ENCODE data around the gene UQCRHL.

Gene UQCRHL

DNA sequence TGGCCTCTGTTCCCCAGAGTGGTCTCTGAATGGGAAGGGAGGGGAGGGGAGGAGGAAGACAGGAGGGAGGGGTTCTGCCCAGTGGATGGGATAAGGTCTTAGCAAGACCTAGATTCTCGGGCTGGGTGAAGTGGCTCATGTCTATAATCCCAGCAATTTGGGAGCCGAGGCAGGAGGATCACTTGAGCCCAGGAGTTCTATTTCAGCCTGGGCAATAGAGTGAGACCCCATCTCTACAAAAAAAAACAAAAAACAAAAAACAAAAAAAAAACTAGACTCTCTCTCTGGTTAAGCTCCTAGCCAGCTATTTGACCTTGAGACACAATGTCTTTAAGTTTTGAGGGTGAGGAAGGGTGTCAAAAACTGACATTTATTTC is 11.4 kb downstream of the UQCRHL start:
- DNase-seq: no peak

GRCh38 chr1:15788624-15789301 is 18.7 kb downstream of the UQCRHL start:
- DNase-seq: no peak

- no peak for DNase-seq
Measured at GRCh38 chr1:15786581-15786980, 20.9 kb downstream of the UQCRHL start.

DNA sequence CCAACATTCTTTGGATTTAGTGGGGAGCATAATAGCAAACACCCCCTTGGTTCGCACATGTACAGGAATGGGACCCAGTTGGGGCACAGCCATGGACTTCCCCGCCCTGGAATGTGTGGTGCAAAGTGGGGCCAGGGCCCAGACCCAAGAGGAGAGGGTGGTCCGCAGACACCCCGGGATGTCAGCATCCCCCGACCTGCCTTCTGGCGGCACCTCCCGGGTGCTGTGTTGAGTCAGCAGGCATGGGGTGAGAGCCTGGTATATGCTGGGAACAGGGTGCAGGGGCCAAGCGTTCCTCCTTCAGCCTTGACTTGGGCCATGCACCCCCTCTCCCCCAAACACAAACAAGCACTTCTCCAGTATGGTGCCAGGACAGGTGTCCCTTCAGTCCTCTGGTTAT is 21.8 kb downstream of the UQCRHL start:
- no peak for DNase-seq

GRCh38 chr1:15777909-15778707 is 29.3 kb downstream of the UQCRHL start:
- DNase-seq: no peak

DNA sequence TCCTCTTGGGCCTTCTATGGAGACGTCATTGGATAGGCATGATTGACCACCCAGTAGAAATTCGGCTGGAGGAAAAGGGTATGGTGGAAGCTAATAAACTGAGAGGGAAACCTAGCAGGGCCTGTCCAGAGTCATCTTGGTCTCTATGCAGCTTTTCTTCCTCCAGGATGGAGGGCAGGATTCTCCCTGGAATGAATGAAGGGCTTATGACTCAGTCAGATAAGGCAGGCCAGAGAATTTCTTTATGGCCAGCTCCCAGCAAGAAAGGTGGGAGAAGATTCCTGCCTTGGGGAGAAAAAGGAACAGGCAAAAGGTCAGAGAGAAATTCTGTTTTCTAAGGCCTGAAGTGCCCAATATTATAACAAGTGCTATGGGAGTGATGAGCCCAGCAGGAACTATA is 31.7 kb downstream of the UQCRHL start:
- no peak for DNase-seq

DNA sequence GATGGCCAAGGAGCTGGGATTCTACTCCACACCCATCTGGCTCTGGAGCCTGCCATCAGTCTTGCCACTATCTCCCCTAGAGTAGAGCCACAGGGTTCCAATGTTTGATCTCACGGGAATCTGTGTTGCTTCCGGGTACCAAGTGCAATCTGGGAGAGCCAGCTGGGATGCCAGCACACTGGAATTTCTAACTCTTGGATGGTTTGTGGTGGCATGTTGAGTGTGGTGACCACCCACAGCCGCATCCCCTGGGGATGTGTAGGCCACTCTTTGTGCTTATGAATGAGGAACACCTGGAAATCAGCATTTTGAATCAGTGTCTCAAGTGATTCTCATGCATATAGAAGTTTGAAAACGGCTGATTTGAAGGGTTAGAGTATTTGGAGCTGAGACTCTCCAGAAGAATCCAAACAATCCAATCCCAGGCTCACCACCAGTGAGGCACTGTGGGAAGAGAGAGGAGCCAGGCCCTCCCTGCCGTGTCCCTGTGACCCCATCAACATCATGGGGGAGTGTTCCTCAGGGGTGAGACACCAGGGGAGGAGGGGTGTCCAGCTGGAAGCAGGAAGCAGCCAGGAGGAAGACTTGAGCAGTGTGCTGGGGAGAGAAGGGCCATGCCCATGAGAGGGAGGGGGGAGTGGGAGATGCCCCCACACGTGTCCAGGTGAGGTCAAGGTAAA is 35.5 kb downstream of the UQCRHL start:
- no peak for DNase-seq

DNA sequence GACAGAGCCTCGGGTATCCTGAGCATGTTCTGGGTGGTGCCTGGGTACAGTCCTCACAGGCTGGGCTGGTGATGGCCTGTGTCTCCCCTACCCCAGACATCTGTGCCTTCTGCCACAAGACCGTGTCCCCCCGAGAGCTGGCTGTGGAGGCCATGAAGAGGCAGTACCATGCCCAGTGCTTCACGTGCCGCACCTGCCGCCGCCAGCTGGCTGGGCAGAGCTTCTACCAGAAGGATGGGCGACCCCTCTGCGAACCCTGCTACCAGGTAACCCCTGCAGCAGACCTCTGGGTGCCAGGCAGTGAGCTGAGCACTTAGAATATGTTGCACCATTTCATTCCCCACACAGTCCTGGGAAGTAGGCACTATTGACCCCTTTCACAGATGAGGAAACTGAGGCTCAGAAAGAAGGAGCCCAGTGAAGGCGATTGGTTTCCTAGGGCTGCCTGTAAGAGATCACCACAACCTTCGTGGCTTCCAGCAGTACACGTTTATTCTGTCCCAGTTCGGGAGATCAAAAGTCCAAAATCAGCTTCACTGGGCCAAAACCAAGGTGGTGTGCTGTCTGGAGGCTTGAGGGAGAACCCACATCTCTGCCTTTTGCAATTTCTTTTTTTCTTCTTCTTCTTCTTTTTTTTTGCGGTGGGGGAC is 37.0 kb downstream of the UQCRHL start:
- DNase-seq: no peak

- DNase-seq: no peak
Measured at GRCh38 chr1:15768388-15768787, 39.1 kb downstream of the UQCRHL start.

DNA sequence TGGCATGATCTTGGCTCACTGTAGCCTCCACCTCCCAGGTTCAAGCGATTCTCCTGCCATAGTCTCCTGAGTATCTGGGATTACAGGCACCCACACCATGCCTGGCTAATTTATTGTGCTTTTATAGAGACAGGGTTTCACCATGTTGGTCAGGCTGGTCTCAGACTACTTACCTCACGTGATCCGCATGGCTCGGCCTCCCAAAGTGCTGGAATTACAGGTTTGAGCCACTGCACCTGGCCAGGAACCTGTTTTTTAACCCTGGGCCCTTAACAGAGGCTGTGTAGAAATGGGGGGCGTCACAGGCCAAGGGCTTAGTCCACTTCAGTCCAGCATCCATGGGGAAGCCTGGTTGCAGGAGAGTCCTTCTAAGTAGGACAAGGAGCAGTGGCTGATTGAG is 39.5 kb downstream of the UQCRHL start:
- no peak for DNase-seq

- DNase-seq: no peak
Measured at GRCh38 chr1:15765495-15766194, 41.8 kb downstream of the UQCRHL start.

DNA sequence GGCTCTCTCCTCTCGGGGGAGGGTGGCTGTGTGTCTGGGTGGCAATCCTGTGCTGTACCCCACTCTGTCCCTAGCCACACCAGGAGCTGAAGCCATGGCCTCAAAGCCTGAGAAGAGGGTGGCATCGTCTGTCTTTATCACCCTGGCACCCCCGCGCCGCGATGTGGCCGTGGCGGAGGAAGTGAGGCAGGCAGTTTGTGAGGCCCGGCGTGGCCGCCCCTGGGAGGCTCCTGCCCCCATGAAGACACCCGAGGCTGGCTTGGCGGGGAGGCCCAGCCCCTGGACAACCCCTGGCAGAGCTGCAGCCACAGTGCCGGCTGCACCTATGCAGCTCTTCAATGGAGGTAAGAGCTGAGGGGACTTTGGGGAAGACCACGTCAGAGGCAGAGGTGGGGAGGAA is 42.6 kb downstream of the UQCRHL start:
- no peak for DNase-seq

DNA sequence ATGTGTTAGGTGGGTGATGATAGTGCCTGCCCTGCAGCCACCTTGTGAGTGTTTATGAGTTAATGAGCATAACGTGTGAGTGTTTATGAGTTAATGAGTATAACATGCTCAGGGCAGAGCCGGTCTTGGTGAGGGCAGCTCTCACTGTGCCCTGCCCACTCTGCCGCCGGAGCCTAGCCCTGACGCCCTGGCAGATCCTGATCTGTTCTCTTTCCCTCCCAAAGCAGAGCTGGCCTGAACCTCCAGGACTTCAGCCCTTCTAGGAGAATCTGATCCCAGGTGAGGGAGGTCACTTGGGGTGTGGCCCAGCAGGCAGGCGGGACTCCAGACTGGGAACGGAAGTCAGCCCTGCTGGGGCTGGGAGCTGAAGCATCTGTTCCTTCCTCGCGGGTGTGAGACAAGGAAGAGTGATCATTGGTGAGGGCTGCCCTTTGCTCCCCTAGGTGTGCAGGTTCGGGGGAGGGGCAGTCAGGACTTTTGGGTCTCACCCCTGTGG is 43.1 kb downstream of the UQCRHL start:
- DNase-seq: no peak

DNA sequence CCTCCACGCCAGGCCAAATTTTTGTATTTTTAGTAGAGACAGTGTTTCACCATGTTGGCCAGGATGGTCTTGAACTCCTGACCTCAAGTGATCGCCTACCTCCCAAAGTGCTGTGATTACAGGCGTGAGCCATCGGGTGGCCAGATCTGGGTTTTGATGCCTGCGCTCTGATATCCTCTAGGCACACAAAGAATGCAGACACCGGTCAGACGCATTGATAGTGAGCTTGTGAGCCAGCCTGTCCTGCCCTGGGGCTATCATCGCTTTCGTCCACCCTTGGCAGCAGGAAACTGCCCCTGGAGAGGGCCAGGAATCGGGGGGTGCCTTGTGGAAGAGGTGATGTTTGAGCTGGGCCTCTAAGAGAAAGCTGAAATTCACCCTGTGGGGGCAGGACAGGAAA is 44.9 kb downstream of the UQCRHL start:
- no peak for DNase-seq

- no peak for DNase-seq
Measured at GRCh38 chr1:15761366-15762128, 45.9 kb downstream of the UQCRHL start.

DNA sequence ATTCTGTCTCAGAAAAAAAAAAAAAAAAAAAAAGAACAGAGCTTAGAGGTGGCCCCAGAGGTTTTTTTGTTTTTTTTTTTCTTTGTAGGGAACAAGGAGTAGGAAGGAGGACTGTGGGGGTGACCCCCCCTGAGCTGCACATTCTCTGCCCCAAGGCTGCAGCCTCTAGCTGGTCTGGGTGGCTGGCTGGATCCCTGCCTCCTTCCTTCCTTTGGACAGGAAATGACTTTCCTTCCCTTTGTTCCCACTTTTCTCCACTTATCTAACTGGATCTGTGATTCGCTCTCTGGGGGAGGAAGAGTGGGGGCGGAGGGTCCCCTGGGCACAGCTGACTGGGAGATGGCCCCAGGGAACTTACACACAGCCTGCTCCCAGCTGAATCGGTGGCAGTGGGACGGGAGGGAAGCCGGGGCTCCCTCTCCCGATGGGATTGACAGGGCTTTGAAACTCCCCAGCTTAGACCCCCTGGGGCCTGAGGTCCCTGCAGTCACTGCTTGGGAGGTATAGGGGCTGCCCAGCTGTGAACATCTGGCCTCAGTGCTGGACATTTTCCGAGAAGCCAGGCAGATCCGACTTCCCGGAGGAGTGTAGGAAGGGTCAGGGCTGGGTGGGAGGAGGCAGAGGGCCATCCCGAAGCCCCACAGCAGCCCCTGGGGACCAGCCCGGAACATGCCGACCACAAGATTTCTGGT is 46.8 kb downstream of the UQCRHL start:
- DNase-seq: no peak

GRCh38 chr1:15758953-15759661 is 48.3 kb downstream of the UQCRHL start:
- no peak for DNase-seq

- no peak for DNase-seq
Measured at GRCh38 chr1:15758343-15758931, 49.0 kb downstream of the UQCRHL start, which contains the start of gene FBLIM1. TSS of gene FBLIM1 (plus strand) at chr1:15758795. CDS start at chr1:15764984, 6,189 bp downstream.

DNA sequence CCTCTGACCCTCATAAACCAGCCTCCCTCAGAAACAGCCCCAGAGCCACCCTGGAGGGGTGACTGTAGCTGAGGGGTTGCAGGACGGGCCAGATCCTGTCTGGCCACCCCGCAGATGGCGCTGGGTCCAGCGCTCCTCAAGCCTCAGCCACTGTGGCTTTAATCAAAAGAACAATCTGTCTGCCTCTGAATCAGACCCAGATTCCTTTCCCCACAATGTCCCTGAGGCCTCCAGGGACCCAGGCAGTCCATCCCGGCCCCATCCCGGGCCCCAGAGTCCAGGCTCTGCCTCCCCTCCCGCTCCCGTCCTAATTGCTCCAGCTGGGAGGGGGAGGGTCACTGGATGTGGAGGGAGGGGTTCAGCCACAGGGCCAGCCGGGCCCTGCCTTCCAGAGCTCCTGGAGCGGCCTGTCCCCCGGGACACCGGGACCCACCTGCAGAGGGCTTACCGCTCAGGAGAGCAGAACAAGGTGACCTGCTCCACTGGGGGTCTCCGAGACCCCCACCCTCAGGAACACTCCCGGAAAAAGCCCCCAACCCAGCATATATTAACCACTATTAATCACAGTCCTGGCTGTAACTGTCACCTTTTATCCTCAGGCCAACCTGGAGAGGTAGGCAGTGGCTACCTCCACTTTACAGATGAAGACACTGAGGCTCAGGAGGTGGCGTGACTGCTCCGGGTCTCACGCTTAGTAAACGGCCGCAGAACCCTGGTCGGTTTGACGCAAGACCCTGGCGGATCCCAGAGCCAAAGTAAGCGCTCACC is 49.7 kb downstream of the UQCRHL start:
- DNase-seq: no peak
